KMS-11 (cell line): ENCODE measurements around the gene RNF40.
A peak's percentile ranks its signal among the peaks of the same experiment; 100 is the strongest.
"Not testable (repeated sequence)": the region's sequence is repeated elsewhere in the genome, so short reads cannot be mapped to it uniquely, and the experiment has no call there.

Experiments
- H2AFZ ChIP-seq: fragments of 200-600 bp; sonication (generic); 2 replicates; pipeline ENCODE4 v1.6.1; 2016; ENCODE audit warnings: antibody characterized with exemption, mixed run types, low read depth
- H3K27ac ChIP-seq: fragments of 200-600 bp; sonication (generic); 2 replicates; pipeline ENCODE4 v1.6.1; 2016; ENCODE audit warnings: mild to moderate bottlenecking, mixed run types
- H3K27me3 ChIP-seq: fragments of 200-600 bp; sonication (generic); 2 replicates; pipeline ENCODE4 v1.6.1; 2017; ENCODE audit warnings: mild to moderate bottlenecking, low read depth, mixed run types, moderate library complexity; ENCODE audit not compliant: insufficient read depth
- H3K36me3 ChIP-seq: fragments of 200-600 bp; sonication (generic); 2 replicates; pipeline ENCODE4 v1.6.1; 2017; ENCODE audit warnings: mild to moderate bottlenecking, mixed run types; ENCODE audit not compliant: insufficient read depth
- H3K4me1 ChIP-seq: fragments of 200-600 bp; sonication (generic); 2 replicates; pipeline ENCODE4 v1.6.1; 2016; ENCODE audit warnings: mild to moderate bottlenecking, low read depth, mixed run types; ENCODE audit not compliant: poor library complexity, severe bottlenecking
- H3K4me2 ChIP-seq: fragments of 200-600 bp; sonication (generic); 2 replicates; pipeline ENCODE4 v1.7.0; 2016; ENCODE audit warnings: mild to moderate bottlenecking, mixed run types
- H3K4me3 ChIP-seq: fragments of 200-600 bp; sonication (generic); IDR thresholded peaks from 2 replicates; pipeline ENCODE4 v1.6.1; 2017; ENCODE audit warnings: low read depth, low read length, mixed read lengths; ENCODE audit not compliant: insufficient read depth
- H3K79me2 ChIP-seq: fragments of 200-600 bp; sonication (generic); 2 replicates; pipeline ENCODE4 v1.6.1; 2016; ENCODE audit warnings: low read depth, mixed run types; ENCODE audit not compliant: insufficient read depth
- H3K9ac ChIP-seq: fragments of 200-600 bp; sonication (generic); 2 replicates; pipeline ENCODE4 v1.6.1; 2016; ENCODE audit warnings: mild to moderate bottlenecking, mixed run types
- H4K20me1 ChIP-seq: fragments of 200-600 bp; sonication (generic); 2 replicates; pipeline ENCODE4 v1.6.1; 2016; ENCODE audit warnings: mild to moderate bottlenecking, mixed run types; ENCODE audit not compliant: insufficient read depth
- CTCF ChIP-seq: fragments of 200-600 bp; sonication (generic); conservative IDR thresholded peaks from 2 replicates; pipeline ENCODE4 v1.6.1; 2017; ENCODE audit warnings: low read depth, mild to moderate bottlenecking, antibody characterized with exemption, low read length, moderate library complexity, mixed read lengths

RNF40 gene

GRCh38 chr16:30813821-30814189 lies 51.7 kb downstream of the RNF40 start:
- H3K4me1 ChIP-seq: peaks cover 11% of the 10 kb centered on the region
- peak overlapping the region; percentile 83 for H3K4me2 ChIP-seq
- H3K27me3 ChIP-seq: no peaks in the 10 kb centered on the region
- H4K20me1 ChIP-seq: no peaks in the 10 kb centered on the region
- peak overlapping the region; percentile 23; the same call in 1 of the 2 replicates for H3K27ac ChIP-seq
- peak overlapping the region; percentile 58; the same call in 1 of the 2 replicates for H3K9ac ChIP-seq
- TF ChIP-seq CTCF: no peak
- H3K4me3 ChIP-seq: no peak overlapping the region
- no peaks in the 10 kb centered on the region for H3K36me3 ChIP-seq
- H2AFZ ChIP-seq: peak overlapping the region; percentile 99
- H3K79me2 ChIP-seq: no peaks in the 10 kb centered on the region

GRCh38 chr16:30816769-30817168 lies 54.6 kb downstream of the RNF40 start:
- no peak overlapping the region for H3K27ac ChIP-seq
- H3K4me2 ChIP-seq: no peak overlapping the region
- no peak overlapping the region for H3K4me3 ChIP-seq
- H3K9ac ChIP-seq: no peak overlapping the region
- no peak for TF ChIP-seq CTCF
- H3K79me2 ChIP-seq: no peaks in the 10 kb centered on the region
- H3K27me3 ChIP-seq: no peaks in the 10 kb centered on the region
- H4K20me1 ChIP-seq: no peaks in the 10 kb centered on the region
- no peaks in the 10 kb centered on the region for H3K36me3 ChIP-seq
- no peak overlapping the region for H2AFZ ChIP-seq
- H3K4me1 ChIP-seq: peaks cover 11% of the 10 kb centered on the region

- Histone ChIP-seq H3K27ac (no peak overlapping the region), H3K9ac (no peak overlapping the region), H3K36me3 (no peaks in the 10 kb centered on the region), H3K4me3 (no peak overlapping the region), H3K79me2 (no peaks in the 10 kb centered on the region), H3K4me2 (no peak overlapping the region), H4K20me1 (no peaks in the 10 kb centered on the region), H3K4me1 (no peaks in the 10 kb centered on the region), H2AFZ (no peak overlapping the region), H3K27me3 (no peaks in the 10 kb centered on the region)
- TF ChIP-seq CTCF: no peak
These were observed 58.9 kb downstream of the RNF40 start for GRCh38 chr16:30820952-30821421.

GRCh38 chr16:30821441-30821840 lies 59.3 kb downstream of the RNF40 start:
- not testable (repeated sequence) for H3K27me3 ChIP-seq, H2AFZ ChIP-seq, H3K4me2 ChIP-seq

GRCh38 chr16:30821891-30822290 lies 59.8 kb downstream of the RNF40 start:
- Histone ChIP-seq H3K79me2 (no peaks in the 10 kb centered on the region), H3K4me1 (no peaks in the 10 kb centered on the region), H3K27ac (no peak overlapping the region), H3K4me2 (no peak overlapping the region), H3K4me3 (no peak overlapping the region), H4K20me1 (no peaks in the 10 kb centered on the region), H3K27me3 (no peaks in the 10 kb centered on the region), H2AFZ (no peak overlapping the region), H3K36me3 (no peaks in the 10 kb centered on the region), H3K9ac (no peak overlapping the region)
- no peak for TF ChIP-seq CTCF

More at GRCh38 chr16:30821441-30821840, 59.3 kb downstream of the RNF40 start:
- H3K27ac ChIP-seq, H3K4me3 ChIP-seq, H3K4me1 ChIP-seq, H3K36me3 ChIP-seq, H3K79me2 ChIP-seq, H3K9ac ChIP-seq, H4K20me1 ChIP-seq: not testable (repeated sequence)
